Kidney (tissue), 14 donors: ENCODE results near the gene DHRS7C. TPM values are rescaled to one million over a fixed set of nuclear protein-coding genes. Genes with fewer than 3 reads are reported as not detected.
A peak's percentile ranks its signal among the peaks of the same experiment; 100 is the strongest.

Experiments
- DNase-seq, 5 donors: peaks; one replicate each; pipeline ENCODE4 v3.0.0-alpha.2; 2013 to 2020
- FAIRE-seq: peaks from 2 replicates; lab custom pipeline; 2012; peaks lifted over from hg19 to GRCh38; lab: Jason Lieb, UNC
- H3K27ac ChIP-seq, 2 donors: one replicate each; pipeline ENCODE4 v1.7.0; 2013; ENCODE audit warnings: low read depth in 2 of 2, low read length in 2 of 2, inconsistent platforms in 1 of 2
- H3K27me3 ChIP-seq: one replicate; pipeline ENCODE4 v1.7.1; 2013; ENCODE audit warnings: low read length, inconsistent platforms; ENCODE audit not compliant: control insufficient read depth, insufficient read depth
- H3K36me3 ChIP-seq, 3 donors: one replicate each; pipeline versions ENCODE4 v1.7.0 to v1.7.1; 2013; ENCODE audit warnings: low read length in 3 of 3, control low read depth in 1 of 3, inconsistent platforms in 1 of 3; ENCODE audit not compliant: insufficient read depth in 3 of 3, control insufficient read depth in 2 of 3
- H3K4me1 ChIP-seq, 3 donors: one replicate each; pipeline versions ENCODE4 v1.7.0 to v1.7.1; 2013; ENCODE audit warnings: low read length in 3 of 3, inconsistent platforms in 1 of 3, low read depth in 1 of 3; ENCODE audit not compliant: control insufficient read depth in 2 of 3, insufficient read depth in 2 of 3
- H3K4me3 ChIP-seq, 3 donors: one replicate each; pipeline versions ENCODE4 v1.7.0 to v1.8.1; 2013; ENCODE audit warnings: low read length in 3 of 3, control low read depth in 1 of 3, inconsistent platforms in 1 of 3
- H3K9ac ChIP-seq, 3 donors: one replicate each; pipeline versions ENCODE4 v1.7.0 to v1.7.1; 2013; ENCODE audit warnings: low read length in 3 of 3, control low read depth in 1 of 3, inconsistent platforms in 1 of 3
- H3K9me3 ChIP-seq, 3 donors: one replicate each; pipeline versions ENCODE4 v1.7.0 to v1.7.1; 2013; ENCODE audit warnings: low read length in 3 of 3, control low read depth in 1 of 3, inconsistent platforms in 1 of 3; ENCODE audit not compliant: control insufficient read depth in 2 of 3, insufficient read depth in 1 of 3
- CTCF ChIP-seq: IDR thresholded peaks from 3 replicates; pipeline ENCODE4 v1.5.1; 2012; ENCODE audit warnings: mild to moderate bottlenecking, moderate library complexity, borderline replicate concordance; ENCODE audit not compliant: insufficient read depth; ENCODE audit errors: extremely low read depth
- intact Hi-C: fragments of 100-400 bp; cut with DNase I; formaldehyde crosslinking; loops from one replicate; pipeline ENCODE4 v1.11.1; 2022
- polyA plus RNA-seq: library from polyadenylated mRNA; stranded (reverse); fragments of 350-450 nt; fragmentation: Illumina TruSeq; extraction: RNeasy Lipid Tissue Mini Kit (QIAGEN cat#74804); gene quantifications from one replicate; pipeline ENCODE4 v1.2.3, GENCODE V29; 2014; ENCODE audit warnings: low read depth, low replicate concordance; ENCODE audit not compliant: insufficient read depth
- total RNA-seq: library from RNA; stranded (reverse); fragmentation: NEBNext Ultra II Directional; extraction: Animal tissue kit (Norgen Biotek cat#: 25700); gene quantifications from one replicate; pipeline ENCODE4 v1.2.1, GENCODE V29; 2021
- donor health status: control.
- donor health status: control.
- donor health status: control.
- donor health status: control.
- donor health status: control.
- donor health status: DM: yes; HTN: yes; CAD: no.
- donor health status: Normal renal cell carcinoma (clear cell type).

DHRS7C gene
- total and polyA plus RNA-seq, 2 donors from 2014 or later, result not detected

GRCh38 chr17:9817086-9817485, 25.7 kb upstream of the DHRS7C start:
- Histone ChIP-seq H3K27ac (no peak overlapping the region), H3K27me3 (no peaks in the 10 kb centered on the region), H3K36me3 (no peaks in the 10 kb centered on the region), H3K9ac (no peak overlapping the region), H3K4me3 (no peak overlapping the region), H3K4me1 (no peaks in the 10 kb centered on the region), H3K9me3 (no peaks in the 10 kb centered on the region)
- no peak for TF ChIP-seq CTCF
- peak in 4 of 5 donors; percentile 73 to 84 (median 78) for DNase-seq
- FAIRE-seq, result no peak
- intact Hi-C loops, result no loop called here

GRCh38 chr17:9816472-9816871, 25.1 kb upstream of the DHRS7C start:
- H3K4me3 ChIP-seq, result no peak overlapping the region
- TF ChIP-seq CTCF, result no peak
- no peaks in the 10 kb centered on the region for H3K9me3 ChIP-seq
- H3K27me3 ChIP-seq, result no peaks in the 10 kb centered on the region
- H3K36me3 ChIP-seq, result no peaks in the 10 kb centered on the region
- H3K27ac ChIP-seq, result no peak overlapping the region
- no peak overlapping the region for H3K9ac ChIP-seq
- FAIRE-seq (no peak), DNase-seq (no peak)
- intact Hi-C loops, result no loop called here
- no peaks in the 10 kb centered on the region for H3K4me1 ChIP-seq

- Histone ChIP-seq H3K9me3 (no peaks in the 10 kb centered on the region), H3K27me3 (no peaks in the 10 kb centered on the region), H3K9ac (no peak overlapping the region), H3K4me1 (no peaks in the 10 kb centered on the region), H3K27ac (no peak overlapping the region), H3K4me3 (no peak overlapping the region), H3K36me3 (no peaks in the 10 kb centered on the region)
- DNase-seq, result no peak
- intact Hi-C loops, result no loop called here
- FAIRE-seq, result no peak
- TF ChIP-seq CTCF, result no peak
Measured at GRCh38 chr17:9814337-9814945, 23.0 kb upstream of the DHRS7C start.

- Histone ChIP-seq H3K4me1 (no peaks in the 10 kb centered on the region), H3K36me3 (no peaks in the 10 kb centered on the region), H3K9ac (no peak overlapping the region), H3K9me3 (no peaks in the 10 kb centered on the region), H3K27ac (no peak overlapping the region), H3K4me3 (no peak overlapping the region), H3K27me3 (no peaks in the 10 kb centered on the region)
- TF ChIP-seq CTCF, result no peak
- intact Hi-C loops, result no loop called here
- DNase-seq (no peak), FAIRE-seq (no peak)
Measured at GRCh38 chr17:9813166-9813565, 21.8 kb upstream of the DHRS7C start.
